Left ventricle myocardium inferior (tissue), 1 donor: ENCODE results near the gene PIGU. TPM values are rescaled to one million over a fixed set of nuclear protein-coding genes. Genes with fewer than 3 reads are reported as not detected.

Experiments used
- DNase-seq: peaks from one replicate; pipeline ENCODE4 v3.0.0-alpha.2; 2020
- H3K27ac ChIP-seq: fragments of 200-600 bp; replicated peaks from 2 replicates; pipeline ENCODE4 v1.8.0; 2021
- H3K27me3 ChIP-seq: fragments of 200-600 bp; 2 replicates; pipeline ENCODE4 v1.8.0; 2021; ENCODE audit warnings: low read depth
- H3K36me3 ChIP-seq: fragments of 200-600 bp; 2 replicates; pipeline ENCODE4 v1.8.0; 2021
- H3K4me1 ChIP-seq: fragments of 200-600 bp; 2 replicates; pipeline ENCODE4 v1.8.0; 2021
- H3K4me3 ChIP-seq: fragments of 200-600 bp; 2 replicates; pipeline ENCODE4 v1.8.0; 2021; ENCODE audit warnings: mild to moderate bottlenecking, moderate library complexity
- H3K9me3 ChIP-seq: fragments of 200-600 bp; replicated peaks from 2 replicates; pipeline ENCODE4 v1.8.0; 2021
- CTCF ChIP-seq: fragments of 200-600 bp; IDR thresholded peaks from 2 replicates; pipeline ENCODE4 v1.8.0; 2021; ENCODE audit warnings: antibody characterized with exemption, mild to moderate bottlenecking, borderline replicate concordance
- intact Hi-C: fragments of 100-400 bp; cut with micrococcal nuclease; formaldehyde crosslinking; loops from one replicate; pipeline ENCODE4 v1.11.0; 2022
- total RNA-seq: library from RNA; stranded (reverse); fragmentation: NEBNext Ultra II Directional; extraction: Animal tissue kit (Norgen Biotek cat#: 25700); gene quantifications from one replicate; pipeline ENCODE4 v1.2.1, GENCODE V29; 2021
- donor health status: DM: no; HTN: yes; CAD: no; lungs with severe emphysema.

PIGU gene
- total RNA-seq, 1 donor from 2014 or later, result 13.7 TPM

- intact Hi-C loops, result no loop called here
- Histone ChIP-seq H3K27me3 (no peaks in the 10 kb centered on the region), H3K27ac (no peak overlapping the region), H3K36me3 (peaks cover 62% of the 10 kb centered on the region), H3K4me1 (peaks cover 5% of the 10 kb centered on the region), H3K4me3 (no peak overlapping the region), H3K9me3 (no peaks in the 10 kb centered on the region)
- no peak for TF ChIP-seq CTCF
- no peak for DNase-seq
Measured at GRCh38 chr20:34571753-34572152, 105.1 kb downstream of the PIGU start.

- Histone ChIP-seq H3K27me3 (no peaks in the 10 kb centered on the region), H3K4me1 (peaks cover 5% of the 10 kb centered on the region), H3K27ac (no peak overlapping the region), H3K36me3 (peaks cover 63% of the 10 kb centered on the region), H3K9me3 (no peaks in the 10 kb centered on the region), H3K4me3 (no peak overlapping the region)
- intact Hi-C loops, result no loop called here
- DNase-seq, result no peak
- TF ChIP-seq CTCF, result no peak
Measured at GRCh38 chr20:34570859-34571306, 106.0 kb downstream of the PIGU start.

- TF ChIP-seq CTCF, result no peak
- Histone ChIP-seq H3K4me3 (no peak overlapping the region), H3K27me3 (no peaks in the 10 kb centered on the region), H3K27ac (no peak overlapping the region), H3K4me1 (peaks cover 10% of the 10 kb centered on the region), H3K36me3 (peaks cover 56% of the 10 kb centered on the region), H3K9me3 (no peaks in the 10 kb centered on the region)
- DNase-seq, result no peak
- intact Hi-C loops, result no loop called here
Measured at GRCh38 chr20:34569598-34569997, 107.3 kb downstream of the PIGU start.

GRCh38 chr20:34567892-34568865, 108.7 kb downstream of the PIGU start:
- intact Hi-C loops, result no loop called here

More at GRCh38 chr20:34567892-34568865, 108.7 kb downstream of the PIGU start:
- no peaks in the 10 kb centered on the region for H3K27me3 ChIP-seq
- no peak for DNase-seq
- peaks cover 41% of the 10 kb centered on the region for H3K36me3 ChIP-seq
- H3K9me3 ChIP-seq, result no peaks in the 10 kb centered on the region
- peaks cover 13% of the 10 kb centered on the region for H3K4me1 ChIP-seq
- no peak overlapping the region for H3K4me3 ChIP-seq
- no peak for TF ChIP-seq CTCF
- H3K27ac ChIP-seq, result no peak overlapping the region
